Vagina (tissue), 2 donors: ENCODE results near the gene MUCL3.

ENCODE experiments used
- POLR2A ChIP-seq, 2 donors: fragments of 450-650 bp; IDR thresholded peaks; one replicate each; pipeline ENCODE4 v1.6.1; 2017; ENCODE audit warnings: antibody characterized with exemption in 2 of 2, mild to moderate bottlenecking in 2 of 2, moderate library complexity in 2 of 2
- POLR2AphosphoS5 ChIP-seq, 2 donors: sonication (generic); formaldehyde crosslinking; IDR thresholded peaks; one replicate each; pipeline ENCODE4 v1.9.0; 2017; ENCODE audit warnings: antibody characterized with exemption in 2 of 2, mild to moderate bottlenecking in 2 of 2, low read depth in 1 of 2; ENCODE audit not compliant: insufficient read depth in 1 of 2

DNA sequence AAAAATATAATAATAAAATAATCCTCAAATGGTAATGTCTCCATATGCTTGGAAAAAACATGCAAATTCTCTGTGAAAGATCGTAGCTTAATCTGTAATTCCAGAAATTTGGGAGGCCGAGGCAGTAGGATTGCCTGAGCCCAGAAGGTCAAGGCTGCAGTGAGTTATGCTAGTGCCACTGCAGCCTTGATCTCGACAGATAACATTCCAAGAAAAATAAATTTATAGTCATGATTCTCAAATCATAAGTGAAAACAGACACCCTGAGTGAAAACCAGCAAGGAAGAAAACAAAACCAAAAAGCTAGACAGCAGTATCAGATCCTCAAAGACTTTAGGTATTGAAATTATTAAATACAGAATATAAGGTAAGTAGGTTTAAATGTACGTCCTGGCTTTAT lies 38.9 kb downstream of the MUCL3 start:
- no peak for TF ChIP-seq POLR2AphosphoS5 (IDR thresholded peaks at IDR 0.05; ENCODE audit: insufficient read depth in 1 of 2, low read depth in 1 of 2)
- TF ChIP-seq POLR2A (IDR thresholded peaks at IDR 0.05): no peak
